ENCODE measurements around the gene MCTP2.

- TF ChIP-seq EZH2 (IDR thresholded peaks at IDR 0.05; ENCODE audit: borderline replicate concordance, low read length) (no peak), CTCF (conservative IDR thresholded peaks at IDR 0.05 in 1 of 2, IDR thresholded peaks at IDR 0.05 in 1 of 2; ENCODE audit: extremely low read depth in 1 of 2, insufficient read depth in 1 of 2, low read depth in 1 of 2, low read length in 2 of 2) (no peak)
These were observed 135.4 kb downstream of the MCTP2 start for GRCh38 chr15:94366781-94367180.

Data from mammary epithelial cell (primary cell).